ENCODE results near the gene ZNF239. TPM values are rescaled to one million over a fixed set of nuclear protein-coding genes. Genes with fewer than 3 reads are reported as not detected.
"Not testable (repeated sequence)": the region's sequence is repeated elsewhere in the genome, so short reads cannot be mapped to it uniquely, and the experiment has no call there.

ZNF239 gene
- total RNA-seq: 1 to 10 TPM; 2.4 to 2.7 TPM

DNA sequence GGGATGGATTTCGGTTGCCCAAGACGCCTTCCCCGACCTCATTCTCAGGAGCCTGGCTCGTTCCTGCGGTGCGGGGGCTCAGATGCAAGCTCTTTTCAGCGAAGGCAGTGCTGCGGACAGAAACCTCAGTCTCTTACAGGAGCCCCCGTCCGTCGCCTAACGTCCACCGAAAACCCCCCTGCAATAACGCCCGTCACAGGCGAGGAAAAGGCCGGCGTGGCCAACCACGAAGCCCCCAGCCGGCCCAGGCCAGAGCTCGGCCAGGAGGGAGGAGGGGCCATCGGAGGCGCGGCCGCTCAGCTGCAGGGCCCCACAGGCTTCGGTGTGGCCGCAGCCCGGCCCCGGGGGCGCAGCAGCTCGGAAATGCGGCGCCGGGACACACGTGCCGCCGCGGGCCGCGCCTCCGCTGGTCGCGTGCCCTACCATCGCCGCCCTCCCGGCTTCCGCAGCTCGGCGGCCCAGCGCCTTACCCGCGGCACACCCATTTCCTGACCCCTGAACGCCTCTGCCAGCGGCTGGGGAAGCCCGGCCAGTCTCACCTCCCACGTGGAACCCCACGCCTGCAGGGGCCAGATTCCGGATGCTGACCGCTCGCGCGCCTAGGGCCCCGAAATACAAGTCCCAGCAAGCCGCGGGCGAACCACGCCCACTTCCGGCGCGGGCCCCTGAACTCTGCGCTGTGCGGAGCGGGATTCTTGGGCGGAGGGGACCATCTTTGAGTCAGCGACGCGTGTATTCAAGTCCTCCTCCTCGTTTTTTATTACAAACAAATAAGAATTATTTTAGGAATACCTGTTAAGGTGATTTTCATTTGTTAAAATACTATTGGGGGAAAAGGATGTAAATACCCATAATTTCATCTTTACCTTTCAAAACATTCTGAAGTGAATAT, at the start of gene ZNF239:
ZNF239 (minus strand) TSS at position 616 of the 892 bp plus-strand sequence. CDS start 16,537 bp downstream, outside the sequence.
- Mint-ChIP-seq H3K4me1 (peaks cover 51% of the 10 kb centered on the region), H3K27ac (peak within 1 kb of the TSS; percentile 82), H3K36me3 (ENCODE audit: low read depth) (peaks cover 33% of the 10 kb centered on the region), H3K27me3 (no peaks in the 10 kb centered on the region), H3K9me3 (ENCODE audit: low read depth) (peaks cover 23% of the 10 kb centered on the region), H3K4me3 (peak within 1 kb of the TSS; percentile 70)
- DNase-seq: peak; percentile 90
- CTCF ChIA-PET: interaction anchor here (0.6 to 1.5 kb wide), 4 partner anchors 12 to 1280 kb away, joined by 3 read pairs; no protein-coding TSS in a partner anchor
- peak; percentile 92 for ATAC-seq
- intact Hi-C loops (cut with DNase I, micrococcal nuclease): loop anchor here (1.0 to 10.0 kb wide), 8 partner anchors 21 to 937 kb away; partner anchors contain the start of genes ZNF32 (in 2 of the 2), ZNF485 (in 2 of the 2) and ZNF33B (in 1 of the 2)
- POLR2A ChIA-PET: no interaction called here

DNA sequence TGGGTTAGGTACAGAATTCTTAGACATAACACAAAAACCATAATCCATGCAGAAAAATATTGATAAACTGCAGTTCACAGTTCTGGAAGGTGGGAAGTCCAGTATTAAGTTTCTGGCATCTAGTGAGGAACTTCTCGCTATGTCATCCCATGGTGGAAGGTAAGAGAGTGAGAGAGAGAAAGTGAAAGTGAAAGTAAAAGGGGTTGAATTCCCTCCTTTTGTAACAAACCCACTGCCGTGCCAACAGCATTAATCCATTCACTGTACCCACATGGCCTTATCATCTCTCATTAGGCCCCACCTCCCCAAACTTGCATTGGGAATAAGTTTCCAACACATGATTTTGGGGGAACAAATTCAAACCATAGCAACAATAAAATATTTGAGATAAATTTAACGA, 48.9 kb upstream of the ZNF239 start:
- H3K4me3 Mint-ChIP-seq: peak overlapping the region; percentile 9
- H3K9me3 Mint-ChIP-seq (ENCODE audit: low read depth): peaks cover 21% of the 10 kb centered on the region
- ATAC-seq (no peak), DNase-seq (no peak)
- intact Hi-C loops (cut with DNase I, micrococcal nuclease): loop anchor here in 1 of 2 experiments (10.0 kb wide), 1 partner anchor 139 kb away; no protein-coding TSS in a partner anchor
- peaks cover 13% of the 10 kb centered on the region for H3K4me1 Mint-ChIP-seq
- no peaks in the 10 kb centered on the region for H3K27me3 Mint-ChIP-seq
- ChIA-PET POLR2A (no interaction called here), CTCF (no interaction called here)
- peaks cover 12% of the 10 kb centered on the region for H3K36me3 Mint-ChIP-seq (ENCODE audit: low read depth)
- H3K27ac Mint-ChIP-seq: peak overlapping the region; percentile 52

DNA sequence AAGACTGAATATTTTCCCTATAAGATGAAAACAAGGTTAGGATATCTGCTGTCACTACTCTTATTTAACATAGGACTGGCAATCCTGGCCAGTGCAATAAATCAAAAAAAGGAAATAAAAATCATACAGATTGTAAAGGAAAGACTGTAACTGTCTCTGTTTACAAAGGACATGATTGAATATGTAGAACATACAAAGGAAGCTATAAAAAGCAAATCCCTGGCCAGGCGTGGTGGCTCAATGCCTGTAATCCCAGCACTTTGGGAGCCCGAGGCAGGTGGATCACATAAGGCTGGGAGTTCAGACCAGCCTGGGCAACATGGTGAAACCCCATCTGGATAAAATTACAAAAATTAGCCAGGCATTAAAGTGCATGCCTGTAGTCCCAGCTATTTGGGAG, 47.6 kb upstream of the ZNF239 start:
- no peak overlapping the region for H3K4me3 Mint-ChIP-seq
- H3K27ac Mint-ChIP-seq: no peak overlapping the region
- DNase-seq: no peak

DNA sequence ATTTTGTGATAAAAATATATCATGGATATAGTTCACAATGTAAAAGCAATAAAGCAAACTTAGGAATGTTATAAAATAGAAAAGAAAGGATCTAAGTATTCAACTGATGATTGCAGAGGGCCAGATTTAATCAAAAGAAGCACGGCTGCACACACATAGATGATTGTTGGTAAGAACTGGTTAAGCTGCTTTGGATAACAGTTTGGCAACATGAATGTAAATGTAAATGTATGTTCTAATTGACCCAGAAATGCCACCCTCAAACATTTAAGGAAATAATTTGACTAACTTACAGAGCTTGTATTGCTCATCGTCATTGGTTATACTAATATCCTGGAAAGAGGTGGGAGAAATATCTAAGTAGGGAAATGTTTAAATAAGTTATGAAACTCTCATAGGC, 45.0 kb upstream of the ZNF239 start:
- no peak overlapping the region for H3K4me3 Mint-ChIP-seq
- peaks cover 48% of the 10 kb centered on the region for H3K9me3 Mint-ChIP-seq (ENCODE audit: low read depth)
- peaks cover 45% of the 10 kb centered on the region for H3K36me3 Mint-ChIP-seq (ENCODE audit: low read depth)
- intact Hi-C loops (cut with DNase I, micrococcal nuclease): loop anchor here in 1 of 2 experiments (5.0 kb wide), 1 partner anchor 97 kb away; no protein-coding TSS in a partner anchor
- ChIA-PET CTCF (no interaction called here), POLR2A (interaction anchor here (0.6 kb wide), 1 partner anchor 24 kb away, joined by 3 read pairs; no protein-coding TSS in a partner anchor)
- ATAC-seq: no peak
- DNase-seq: no peak
- H3K27me3 Mint-ChIP-seq: no peaks in the 10 kb centered on the region
- peaks cover 13% of the 10 kb centered on the region for H3K4me1 Mint-ChIP-seq
- H3K27ac Mint-ChIP-seq: no peak overlapping the region

More for the DNA sequence above, 47.6 kb upstream of the ZNF239 start:
- peaks cover 27% of the 10 kb centered on the region for H3K9me3 Mint-ChIP-seq (ENCODE audit: low read depth)
- intact Hi-C loops (cut with DNase I, micrococcal nuclease): loop anchor here in 1 of 2 experiments (10.0 kb wide), 1 partner anchor 137 kb away; no protein-coding TSS in a partner anchor
- H3K36me3 Mint-ChIP-seq (ENCODE audit: low read depth): peaks cover 18% of the 10 kb centered on the region
- ChIA-PET CTCF (no interaction called here), POLR2A (no interaction called here)
- peaks cover 13% of the 10 kb centered on the region for H3K4me1 Mint-ChIP-seq
- ATAC-seq: no peak
- no peaks in the 10 kb centered on the region for H3K27me3 Mint-ChIP-seq

DNA sequence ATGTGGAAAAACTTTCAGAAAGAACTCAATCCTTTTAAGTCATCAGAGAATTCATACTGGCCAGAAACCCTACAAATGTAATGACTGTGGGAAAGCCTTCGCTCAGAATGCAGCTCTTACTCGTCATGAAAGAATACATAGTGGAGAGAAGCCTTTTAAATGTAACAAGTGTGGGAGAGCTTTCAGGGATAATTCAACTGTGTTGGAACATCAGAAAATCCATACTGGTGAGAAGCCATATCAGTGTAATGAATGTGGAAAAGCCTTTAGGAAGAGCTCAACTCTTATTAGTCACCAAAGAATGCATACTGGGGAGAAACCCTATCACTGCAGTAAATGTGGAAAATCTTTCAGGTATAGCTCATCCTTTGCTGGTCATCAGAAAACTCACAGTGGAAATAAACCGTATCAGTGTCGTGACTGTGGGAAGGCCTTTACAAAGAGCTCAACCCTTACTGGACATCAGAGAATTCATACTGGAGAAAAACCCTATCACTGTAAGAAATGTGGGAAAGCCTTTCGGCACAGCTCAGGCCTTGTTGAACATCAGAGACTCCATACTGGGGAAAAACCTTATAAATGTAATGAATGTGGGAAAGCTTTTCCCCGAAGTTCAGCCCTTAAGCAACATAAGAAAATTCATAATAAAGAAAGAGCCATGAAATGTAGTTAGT, 42.4 kb upstream of the ZNF239 start:
- Mint-ChIP-seq H3K27me3 (no peaks in the 10 kb centered on the region), H3K36me3 (ENCODE audit: low read depth) (peaks cover 70% of the 10 kb centered on the region), H3K27ac (no peak overlapping the region), H3K4me3 (no peak overlapping the region), H3K4me1 (peaks cover 6% of the 10 kb centered on the region), H3K9me3 (ENCODE audit: low read depth) (peaks cover 51% of the 10 kb centered on the region)
- POLR2A ChIA-PET: interaction anchor here (0.6 kb wide), 1 partner anchor 44 kb away, joined by 5 read pairs; no protein-coding TSS in a partner anchor
- CTCF ChIA-PET: no interaction called here
- DNase-seq: no peak
- ATAC-seq: no peak
- intact Hi-C loops (cut with DNase I, micrococcal nuclease): loop anchor here in 1 of 2 experiments (5.0 kb wide), 1 partner anchor 95 kb away; no protein-coding TSS in a partner anchor

DNA sequence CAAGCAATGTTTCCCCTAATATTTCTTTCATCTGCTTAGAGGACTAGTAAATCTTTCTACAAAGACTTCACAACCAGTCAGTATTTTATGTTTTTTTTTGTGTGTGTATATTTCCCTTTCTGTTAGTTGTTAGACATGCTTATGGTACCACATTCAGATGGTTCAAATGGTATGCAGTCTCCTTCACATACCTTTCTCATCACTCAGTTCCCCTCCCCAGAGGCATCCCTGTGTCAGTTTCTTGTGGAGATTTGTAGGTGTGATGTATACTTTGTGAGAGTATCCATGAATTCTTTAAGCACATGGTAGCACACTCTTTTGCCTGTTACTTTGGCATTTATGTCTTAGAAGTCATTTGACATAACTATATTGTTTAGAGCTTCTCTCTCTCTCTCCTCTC, 36.2 kb upstream of the ZNF239 start:
- no peak overlapping the region for H3K27ac Mint-ChIP-seq
- POLR2A ChIA-PET: no interaction called here
- CTCF ChIA-PET: no interaction called here
- H3K27me3 Mint-ChIP-seq: no peaks in the 10 kb centered on the region
- no peak for ATAC-seq
- H3K4me3 Mint-ChIP-seq: no peak overlapping the region
- H3K9me3 Mint-ChIP-seq (ENCODE audit: low read depth): peaks cover 18% of the 10 kb centered on the region
- no peak for DNase-seq
- intact Hi-C loops (cut with DNase I, micrococcal nuclease): no loop called here
- H3K4me1 Mint-ChIP-seq: peaks cover 47% of the 10 kb centered on the region
- H3K36me3 Mint-ChIP-seq (ENCODE audit: low read depth): peaks cover 81% of the 10 kb centered on the region

DNA sequence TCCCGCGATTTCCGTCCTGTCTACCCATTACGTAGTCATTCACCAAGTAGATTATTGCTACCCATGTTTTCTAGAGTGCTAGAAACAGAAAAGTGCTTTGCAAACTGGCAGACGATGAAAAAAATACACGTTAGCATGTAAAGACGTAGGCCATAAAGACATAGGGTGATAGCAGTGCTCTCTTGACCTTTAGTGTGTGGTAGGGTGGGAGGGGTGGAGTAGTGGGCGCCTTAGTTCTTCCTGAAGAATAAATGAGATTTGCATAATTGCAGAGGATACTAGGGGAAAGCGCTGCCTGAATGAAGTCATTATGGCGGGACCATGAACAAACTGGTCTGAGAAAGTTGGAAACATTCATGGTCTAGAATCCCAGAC, 32.8 kb upstream of the ZNF239 start:
- H3K27me3 Mint-ChIP-seq: no peaks in the 10 kb centered on the region
- H3K27ac Mint-ChIP-seq: peak overlapping the region; percentile 82
- H3K4me3 Mint-ChIP-seq: peak overlapping the region; percentile 81
- H3K4me1 Mint-ChIP-seq: peaks cover 40% of the 10 kb centered on the region
- DNase-seq (no peak), ATAC-seq (no peak)
- ChIA-PET CTCF (interaction anchor here (1.3 to 1.8 kb wide), 2 partner anchors 12 to 33 kb away, joined by 3 to 7 read pairs; partner anchors contain the start of gene ZNF239), POLR2A (no interaction called here)
- H3K36me3 Mint-ChIP-seq (ENCODE audit: low read depth): peaks cover 46% of the 10 kb centered on the region
- intact Hi-C loops (cut with DNase I, micrococcal nuclease): loop anchor here in 1 of 2 experiments (2.0 to 5.0 kb wide), 2 partner anchors 35 to 42 kb away; partner anchors contain the start of genes ZNF239 and ZNF32
- no peaks in the 10 kb centered on the region for H3K9me3 Mint-ChIP-seq (ENCODE audit: low read depth)

DNA sequence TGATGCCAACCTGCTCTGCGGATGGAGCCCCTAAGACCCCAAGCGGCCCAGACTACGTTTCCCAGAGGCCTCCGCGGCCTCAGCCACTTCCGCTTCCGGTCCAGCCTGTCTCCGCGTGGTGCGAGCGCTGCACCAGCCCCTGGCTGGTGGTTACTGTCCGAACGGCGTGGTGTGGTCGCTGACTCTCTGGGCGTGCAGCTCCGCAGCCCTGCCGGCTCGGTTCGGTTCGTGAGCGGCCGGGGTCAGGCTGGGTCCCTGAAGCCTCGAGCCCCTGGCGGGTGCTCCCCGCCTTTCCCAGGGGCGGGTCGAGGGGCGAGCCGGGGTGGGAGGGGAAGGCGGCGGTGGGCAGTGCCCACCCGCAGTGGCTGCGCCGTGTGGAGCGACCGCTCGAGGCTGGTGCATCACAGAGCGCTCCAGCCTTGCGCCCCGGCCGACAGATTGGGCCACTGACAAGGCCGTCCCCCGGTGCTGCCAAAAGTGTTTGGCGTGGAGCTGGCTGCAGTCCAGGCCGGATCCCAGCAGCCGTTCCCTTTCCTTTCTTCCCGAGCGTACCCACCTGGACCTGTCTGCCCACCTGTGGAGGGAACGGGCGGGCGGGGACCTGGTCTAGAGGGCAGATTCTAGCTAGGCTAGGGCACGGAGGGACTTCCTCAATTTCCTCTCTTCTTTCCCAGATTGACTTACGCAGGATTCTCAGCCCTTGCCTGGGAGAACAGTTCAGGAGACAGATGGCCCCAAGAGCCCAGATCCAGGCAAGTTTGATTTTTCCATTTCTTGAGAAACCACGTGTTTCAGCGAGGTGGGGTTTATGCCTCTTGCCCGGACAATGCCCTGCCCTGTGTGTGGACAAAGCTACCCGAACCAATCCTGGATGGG, 32.1 kb upstream of the ZNF239 start, which contains the start of gene ZNF485:
ZNF485 (plus strand) TSS at position 116 of the 876 bp plus-strand sequence; CDS start at position 729, 613 bp downstream.
- H3K4me3 Mint-ChIP-seq: peak within 1 kb of the TSS; percentile 81
- CTCF ChIA-PET: interaction anchor here (0.6 to 1.8 kb wide), 4 partner anchors 11 to 155 kb away, joined by 3 to 7 read pairs (median 4); partner anchors contain the start of gene ZNF32
- H3K27me3 Mint-ChIP-seq: no peaks in the 10 kb centered on the region
- POLR2A ChIA-PET: no interaction called here
- H3K9me3 Mint-ChIP-seq (ENCODE audit: low read depth): no peaks in the 10 kb centered on the region
- intact Hi-C loops (cut with DNase I, micrococcal nuclease): loop anchor here (1.0 to 5.0 kb wide), 5 partner anchors 10 to 42 kb away; partner anchors contain the start of genes ZNF239 (in 2 of the 2) and ZNF32 (in 2 of the 2)
- DNase-seq (peak; percentile 80), ATAC-seq (peak; percentile 91)
- H3K4me1 Mint-ChIP-seq: peaks cover 40% of the 10 kb centered on the region
- peak within 1 kb of the TSS; percentile 82 for H3K27ac Mint-ChIP-seq
- peaks cover 40% of the 10 kb centered on the region for H3K36me3 Mint-ChIP-seq (ENCODE audit: low read depth)

DNA sequence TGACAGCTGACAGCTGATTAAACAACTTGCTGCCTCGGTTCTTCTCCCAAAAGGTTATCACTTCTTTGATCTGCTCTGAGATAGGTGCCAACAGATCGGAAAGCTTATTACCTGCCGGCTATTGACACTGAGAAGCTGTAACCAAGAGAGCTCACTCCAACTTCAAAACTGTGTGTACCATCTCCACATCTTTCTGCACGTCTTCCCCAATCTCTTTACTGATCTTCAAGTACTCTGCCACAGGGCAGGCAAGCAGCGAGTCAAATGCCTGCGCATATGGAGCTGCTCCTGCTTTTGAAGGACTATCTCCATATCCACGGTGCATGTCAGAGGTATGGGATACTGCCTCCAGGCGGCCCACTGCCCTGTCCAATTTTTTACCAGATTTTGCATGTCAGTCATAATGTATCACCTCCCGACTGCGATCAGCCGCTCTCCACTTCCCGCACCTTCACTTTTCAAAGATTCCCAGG, 31.5 kb upstream of the ZNF239 start:
- ChIA-PET CTCF (interaction anchor here (0.6 to 1.8 kb wide), 4 partner anchors 11 to 154 kb away, joined by 3 to 7 read pairs (median 4); partner anchors contain the start of gene ZNF32), POLR2A (no interaction called here)
- Mint-ChIP-seq H3K9me3 (ENCODE audit: low read depth) (no peaks in the 10 kb centered on the region), H3K27ac (peak overlapping the region; percentile 28), H3K27me3 (no peaks in the 10 kb centered on the region), H3K36me3 (ENCODE audit: low read depth) (peaks cover 36% of the 10 kb centered on the region), H3K4me3 (peak overlapping the region; percentile 81), H3K4me1 (peaks cover 40% of the 10 kb centered on the region)
- ATAC-seq (peak; percentile 18), DNase-seq (no peak)
- intact Hi-C loops (cut with DNase I, micrococcal nuclease): loop anchor here (1.0 to 5.0 kb wide), 5 partner anchors 10 to 43 kb away; partner anchors contain the start of genes ZNF239 (in 2 of the 2) and ZNF32 (in 2 of the 2)

DNA sequence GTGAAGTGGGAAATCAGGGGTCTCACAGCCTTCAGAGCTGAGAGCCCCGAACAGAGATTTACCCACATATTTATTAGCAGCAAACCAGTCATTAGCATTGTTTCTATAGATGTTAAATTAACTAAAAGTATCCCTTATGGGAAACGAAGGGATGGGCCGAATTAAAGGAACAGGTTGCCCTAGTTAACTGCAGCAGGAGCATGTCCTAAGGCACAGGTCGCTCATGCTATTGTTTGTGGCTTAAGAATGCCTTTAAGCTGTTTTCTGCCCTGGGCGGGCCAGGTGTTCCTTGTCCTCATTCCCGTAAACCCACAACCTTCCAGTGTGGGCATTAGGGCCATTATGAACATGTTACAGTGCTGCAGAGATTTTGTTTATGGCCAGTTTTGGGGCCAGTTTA, 27.2 kb upstream of the ZNF239 start:
- H3K4me1 Mint-ChIP-seq; DNase-seq; H3K4me3 Mint-ChIP-seq; H3K27ac Mint-ChIP-seq; H3K9me3 Mint-ChIP-seq (ENCODE audit: low read depth); H3K27me3 Mint-ChIP-seq; CTCF ChIA-PET; ATAC-seq; H3K36me3 Mint-ChIP-seq (ENCODE audit: low read depth); intact Hi-C loops (cut with DNase I, micrococcal nuclease); POLR2A ChIA-PET: not testable (repeated sequence)

All from activated CD4-positive, alpha-beta T cell treated with anti-CD3 and anti-CD28 coated beads for 36 hours (primary cell).